NCI-H1930 (cell line): ENCODE results near the gene DNAJC13.
"Not testable (repeated sequence)": the region's sequence is repeated elsewhere in the genome, so short reads cannot be mapped to it uniquely, and the experiment has no call there.

Experiments used
- DNase-seq, 2 experiments: peaks; one replicate each; lab custom pipeline; 2025; lab: John Stamatoyannopoulos, UW

Gene DNAJC13

GRCh38 chr3:132545471-132545870 is 128.2 kb downstream of the DNAJC13 start:
- no peak for DNase-seq

GRCh38 chr3:132549169-132549568 is 131.9 kb downstream of the DNAJC13 start:
- DNase-seq, result no peak

GRCh38 chr3:132549890-132550578 is 132.7 kb downstream of the DNAJC13 start:
- no peak for DNase-seq

- no peak for DNase-seq
Measured at GRCh38 chr3:132550579-132551305, 133.4 kb downstream of the DNAJC13 start.

- no peak for DNase-seq
Measured at GRCh38 chr3:132553826-132554225, 136.5 kb downstream of the DNAJC13 start.

- DNase-seq, result peak in 1 of 2 experiments; percentile 13
Measured at GRCh38 chr3:132554437-132554836, 137.1 kb downstream of the DNAJC13 start.

- no peak for DNase-seq
Measured at GRCh38 chr3:132555306-132556035, 138.2 kb downstream of the DNAJC13 start.

- not testable (repeated sequence) for DNase-seq
Measured at GRCh38 chr3:132556036-132556386, 138.7 kb downstream of the DNAJC13 start.

- DNase-seq, result no peak
Measured at GRCh38 chr3:132556508-132557159, 139.3 kb downstream of the DNAJC13 start.

- DNase-seq, result no peak
Measured at GRCh38 chr3:132561003-132561402, 143.7 kb downstream of the DNAJC13 start.

- no peak for DNase-seq
Measured at GRCh38 chr3:132563420-132564069, 146.2 kb downstream of the DNAJC13 start.

GRCh38 chr3:132564070-132564465 is 146.8 kb downstream of the DNAJC13 start:
- DNase-seq, result no peak

- DNase-seq, result no peak
Measured at GRCh38 chr3:132568422-132568821, 151.1 kb downstream of the DNAJC13 start.

GRCh38 chr3:132569153-132569552 is 151.9 kb downstream of the DNAJC13 start:
- peak in 1 of 2 experiments; percentile 73 for DNase-seq

GRCh38 chr3:132569580-132569979 is 152.3 kb downstream of the DNAJC13 start:
- DNase-seq, result no peak

GRCh38 chr3:132570016-132570415 is 152.7 kb downstream of the DNAJC13 start:
- DNase-seq, result no peak

- DNase-seq, result no peak
Measured at GRCh38 chr3:132573797-132574211, 156.5 kb downstream of the DNAJC13 start.

GRCh38 chr3:132587401-132587800 is 170.1 kb downstream of the DNAJC13 start:
- no peak for DNase-seq
